H1 (cell line): Measurements from ENCODE around the gene SEMA3C.

Experiments
- RFX5 ChIP-seq: IDR thresholded peaks from 2 replicates; pipeline ENCODE4 v1.6.1; 2011; ENCODE audit warnings: low read depth, low read length, improper control_type of control experiment, borderline replicate concordance
- TCF12 ChIP-seq: IDR thresholded peaks from 2 replicates; pipeline ENCODE4 v1.6.1; 2011; ENCODE audit warnings: low read depth, mild to moderate bottlenecking, low read length
- YY1 ChIP-seq: IDR thresholded peaks from 2 replicates; pipeline ENCODE4 v1.6.1; 2011; ENCODE audit warnings: low read depth, mild to moderate bottlenecking, low read length
- TF ChIP-seq, protein P1 (sequence below), 3 experiments: IDR thresholded peaks; 1 replicate in 2 of 3; 2 replicates in 1 of 3; pipeline versions ENCODE4 v1.5.1 to v1.6.1; 2011; ENCODE audit warnings: low read length in 3 of 3, mild to moderate bottlenecking in 3 of 3, inconsistent platforms in 2 of 3, low read depth in 1 of 3, moderate library complexity in 1 of 3; ENCODE audit not compliant: insufficient read depth in 1 of 3; ENCODE audit errors: control extremely low read depth in 1 of 3

DNA sequence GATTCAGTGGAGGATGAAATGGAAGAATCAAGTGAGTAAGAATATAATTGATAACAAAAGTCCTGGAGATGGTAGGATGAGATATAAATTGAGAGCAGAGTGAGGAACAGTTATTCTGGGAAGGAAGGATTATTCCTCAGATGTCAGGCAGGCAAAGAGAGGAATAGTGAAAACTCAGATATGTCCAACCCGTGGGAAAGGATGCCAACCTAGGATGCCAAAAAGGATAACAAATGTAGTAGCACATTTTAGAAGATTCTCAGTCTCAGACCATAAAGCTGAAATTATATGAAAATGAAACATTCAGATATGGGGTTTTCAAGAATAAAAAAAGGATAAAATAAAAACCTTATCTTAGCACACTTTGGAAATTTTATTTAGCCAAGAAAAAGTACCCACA is 131.1 kb downstream of the SEMA3C start:
- no peak for TF ChIP-seq RFX5
- TF ChIP-seq, protein P1, sequence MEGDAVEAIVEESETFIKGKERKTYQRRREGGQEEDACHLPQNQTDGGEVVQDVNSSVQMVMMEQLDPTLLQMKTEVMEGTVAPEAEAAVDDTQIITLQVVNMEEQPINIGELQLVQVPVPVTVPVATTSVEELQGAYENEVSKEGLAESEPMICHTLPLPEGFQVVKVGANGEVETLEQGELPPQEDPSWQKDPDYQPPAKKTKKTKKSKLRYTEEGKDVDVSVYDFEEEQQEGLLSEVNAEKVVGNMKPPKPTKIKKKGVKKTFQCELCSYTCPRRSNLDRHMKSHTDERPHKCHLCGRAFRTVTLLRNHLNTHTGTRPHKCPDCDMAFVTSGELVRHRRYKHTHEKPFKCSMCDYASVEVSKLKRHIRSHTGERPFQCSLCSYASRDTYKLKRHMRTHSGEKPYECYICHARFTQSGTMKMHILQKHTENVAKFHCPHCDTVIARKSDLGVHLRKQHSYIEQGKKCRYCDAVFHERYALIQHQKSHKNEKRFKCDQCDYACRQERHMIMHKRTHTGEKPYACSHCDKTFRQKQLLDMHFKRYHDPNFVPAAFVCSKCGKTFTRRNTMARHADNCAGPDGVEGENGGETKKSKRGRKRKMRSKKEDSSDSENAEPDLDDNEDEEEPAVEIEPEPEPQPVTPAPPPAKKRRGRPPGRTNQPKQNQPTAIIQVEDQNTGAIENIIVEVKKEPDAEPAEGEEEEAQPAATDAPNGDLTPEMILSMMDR (IDR thresholded peaks at IDR 0.05; ENCODE audit: control extremely low read depth in 1 of 3, insufficient read depth in 1 of 3, low read depth in 1 of 3, low read length in 3 of 3), result no peak
- TF ChIP-seq YY1, result no peak
- TF ChIP-seq TCF12, result no peak
